Neural crest cell (in vitro differentiated cells): Measurements from ENCODE around the gene NACAD. TPM values are rescaled to one million over a fixed set of nuclear protein-coding genes. Genes with fewer than 3 reads are reported as not detected.

Experiments used
- DNase-seq: peaks from one replicate; pipeline ENCODE4 v3.0.0; 2021; ENCODE audit warnings: low read depth, mixed read lengths, low spot score
- H3K27ac Mint-ChIP-seq: one replicate; pipeline ENCODE4 v1.8.0; 2021; ENCODE audit warnings: mild to moderate bottlenecking, mixed read lengths; ENCODE audit not compliant: unreplicated experiment
- H3K27me3 Mint-ChIP-seq: 2 replicates; pipeline ENCODE4 v1.8.0; 2021; ENCODE audit warnings: low read depth, mild to moderate bottlenecking, mixed read lengths
- H3K36me3 Mint-ChIP-seq: 2 replicates; pipeline ENCODE4 v1.8.0; 2021; ENCODE audit warnings: low read depth, mild to moderate bottlenecking, mixed read lengths
- H3K4me1 Mint-ChIP-seq: 2 replicates; pipeline ENCODE4 v1.8.0; 2021; ENCODE audit warnings: mixed read lengths
- H3K4me3 Mint-ChIP-seq: one replicate; pipeline ENCODE4 v1.8.0; 2021; ENCODE audit warnings: mild to moderate bottlenecking, mixed read lengths
- H3K9me3 Mint-ChIP-seq: 2 replicates; pipeline ENCODE4 v1.8.0; 2021; ENCODE audit warnings: mixed read lengths
- total RNA-seq: library from RNA; stranded (reverse); gene quantifications from 2 replicates; pipeline ENCODE4 v1.2.1, GENCODE V29; 2021
- TF ChIP-seq, protein P1 (sequence below): fragments of 200-600 bp; sonication (generic); conservative IDR thresholded peaks from 2 replicates; pipeline ENCODE4 v1.5.0; 2021; ENCODE audit warnings: antibody characterized with exemption, mild to moderate bottlenecking

The NACAD gene
- total RNA-seq, 1 donor from 2014 or later, result 9.7 TPM

DNA sequence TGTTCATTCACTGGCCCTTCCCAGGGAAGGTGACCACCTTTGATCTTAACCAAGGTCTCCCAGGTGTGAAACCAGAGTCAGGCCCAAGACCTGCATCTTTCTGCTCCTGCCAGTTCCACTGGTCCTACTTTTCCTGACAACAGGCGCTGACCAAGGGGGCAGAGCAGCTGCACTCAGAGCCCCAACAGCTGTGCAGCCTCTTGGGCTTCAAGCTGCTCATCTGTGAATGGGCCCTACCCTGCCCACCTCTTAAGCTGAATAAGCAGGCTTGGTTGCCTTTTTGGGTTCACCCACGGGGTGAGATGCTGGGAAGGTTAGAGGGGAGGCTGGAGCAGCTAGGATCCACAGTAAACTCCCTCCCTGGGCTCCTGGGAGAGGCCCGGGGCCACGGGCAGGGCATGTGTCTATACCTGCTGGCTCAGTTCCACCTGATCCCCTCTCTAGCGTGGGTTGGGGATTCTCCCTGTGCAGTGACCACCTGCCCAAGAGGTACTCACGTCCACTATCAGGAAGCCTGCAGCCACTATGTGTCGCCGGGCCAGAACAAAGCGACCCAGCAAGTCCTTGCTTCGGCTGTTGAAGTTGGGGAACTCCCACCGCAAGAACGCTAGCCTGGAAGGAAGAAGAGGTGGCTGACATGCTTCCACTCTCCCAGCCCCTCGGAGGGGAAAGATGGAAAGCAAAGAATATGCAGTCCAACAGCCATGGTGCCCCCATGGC is 12.2 kb upstream of the NACAD start:
- no peaks in the 10 kb centered on the region for H3K9me3 Mint-ChIP-seq
- H3K4me3 Mint-ChIP-seq, result no peak overlapping the region
- H3K27ac Mint-ChIP-seq, result no peak overlapping the region
- H3K4me1 Mint-ChIP-seq, result no peaks in the 10 kb centered on the region
- TF ChIP-seq, protein P1, sequence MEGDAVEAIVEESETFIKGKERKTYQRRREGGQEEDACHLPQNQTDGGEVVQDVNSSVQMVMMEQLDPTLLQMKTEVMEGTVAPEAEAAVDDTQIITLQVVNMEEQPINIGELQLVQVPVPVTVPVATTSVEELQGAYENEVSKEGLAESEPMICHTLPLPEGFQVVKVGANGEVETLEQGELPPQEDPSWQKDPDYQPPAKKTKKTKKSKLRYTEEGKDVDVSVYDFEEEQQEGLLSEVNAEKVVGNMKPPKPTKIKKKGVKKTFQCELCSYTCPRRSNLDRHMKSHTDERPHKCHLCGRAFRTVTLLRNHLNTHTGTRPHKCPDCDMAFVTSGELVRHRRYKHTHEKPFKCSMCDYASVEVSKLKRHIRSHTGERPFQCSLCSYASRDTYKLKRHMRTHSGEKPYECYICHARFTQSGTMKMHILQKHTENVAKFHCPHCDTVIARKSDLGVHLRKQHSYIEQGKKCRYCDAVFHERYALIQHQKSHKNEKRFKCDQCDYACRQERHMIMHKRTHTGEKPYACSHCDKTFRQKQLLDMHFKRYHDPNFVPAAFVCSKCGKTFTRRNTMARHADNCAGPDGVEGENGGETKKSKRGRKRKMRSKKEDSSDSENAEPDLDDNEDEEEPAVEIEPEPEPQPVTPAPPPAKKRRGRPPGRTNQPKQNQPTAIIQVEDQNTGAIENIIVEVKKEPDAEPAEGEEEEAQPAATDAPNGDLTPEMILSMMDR, result no peak
- no peaks in the 10 kb centered on the region for H3K27me3 Mint-ChIP-seq
- H3K36me3 Mint-ChIP-seq, result peaks cover 4% of the 10 kb centered on the region
- DNase-seq, result no peak

DNA sequence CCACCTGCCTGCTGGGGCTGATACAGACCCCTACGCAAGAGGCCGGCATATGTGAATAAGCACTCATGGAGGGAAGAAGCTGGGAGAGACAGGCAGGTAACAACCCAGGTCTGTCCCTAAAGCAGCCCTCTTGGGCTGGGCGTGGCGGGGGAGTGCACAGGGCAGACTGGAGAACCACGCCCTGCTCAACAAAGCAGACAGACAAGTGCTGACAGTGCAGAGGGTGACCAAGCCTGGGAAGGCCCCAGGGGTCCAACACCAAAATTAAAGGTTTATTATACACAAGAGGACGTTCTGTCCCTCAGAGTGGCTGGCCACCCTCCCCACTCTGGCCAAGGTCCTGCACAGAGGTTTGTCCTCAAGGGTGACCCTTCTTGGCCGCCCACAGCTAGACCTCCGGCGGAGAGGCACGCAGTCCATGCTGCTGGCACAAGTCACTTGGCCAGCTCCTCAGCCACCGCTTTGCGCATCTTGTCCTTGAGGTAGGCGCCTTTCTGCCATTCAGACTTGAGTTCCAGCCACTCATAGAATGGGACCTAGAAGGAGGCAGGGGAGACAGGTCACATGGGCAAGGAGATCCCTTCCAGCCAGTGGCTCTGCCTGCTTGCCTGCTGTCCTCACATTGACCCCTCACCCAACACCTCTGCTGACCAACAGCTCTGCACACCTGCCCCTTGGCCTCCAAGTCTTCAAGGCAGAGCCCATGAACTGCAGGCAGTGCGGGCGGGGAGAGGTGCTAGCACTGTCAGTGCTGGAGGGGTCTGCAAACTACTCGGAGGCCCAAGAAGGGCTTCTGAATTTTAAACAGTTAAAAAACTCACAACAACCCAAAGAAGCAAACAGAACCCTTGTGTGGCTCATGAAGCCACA is 11.4 kb upstream of the NACAD start:
- H3K4me3 Mint-ChIP-seq, result no peak overlapping the region
- H3K4me1 Mint-ChIP-seq, result no peaks in the 10 kb centered on the region
- no peaks in the 10 kb centered on the region for H3K9me3 Mint-ChIP-seq
- H3K36me3 Mint-ChIP-seq, result peaks cover 4% of the 10 kb centered on the region
- no peak overlapping the region for H3K27ac Mint-ChIP-seq
- TF ChIP-seq, protein P1, result no peak
- H3K27me3 Mint-ChIP-seq, result no peaks in the 10 kb centered on the region
- no peak for DNase-seq

DNA sequence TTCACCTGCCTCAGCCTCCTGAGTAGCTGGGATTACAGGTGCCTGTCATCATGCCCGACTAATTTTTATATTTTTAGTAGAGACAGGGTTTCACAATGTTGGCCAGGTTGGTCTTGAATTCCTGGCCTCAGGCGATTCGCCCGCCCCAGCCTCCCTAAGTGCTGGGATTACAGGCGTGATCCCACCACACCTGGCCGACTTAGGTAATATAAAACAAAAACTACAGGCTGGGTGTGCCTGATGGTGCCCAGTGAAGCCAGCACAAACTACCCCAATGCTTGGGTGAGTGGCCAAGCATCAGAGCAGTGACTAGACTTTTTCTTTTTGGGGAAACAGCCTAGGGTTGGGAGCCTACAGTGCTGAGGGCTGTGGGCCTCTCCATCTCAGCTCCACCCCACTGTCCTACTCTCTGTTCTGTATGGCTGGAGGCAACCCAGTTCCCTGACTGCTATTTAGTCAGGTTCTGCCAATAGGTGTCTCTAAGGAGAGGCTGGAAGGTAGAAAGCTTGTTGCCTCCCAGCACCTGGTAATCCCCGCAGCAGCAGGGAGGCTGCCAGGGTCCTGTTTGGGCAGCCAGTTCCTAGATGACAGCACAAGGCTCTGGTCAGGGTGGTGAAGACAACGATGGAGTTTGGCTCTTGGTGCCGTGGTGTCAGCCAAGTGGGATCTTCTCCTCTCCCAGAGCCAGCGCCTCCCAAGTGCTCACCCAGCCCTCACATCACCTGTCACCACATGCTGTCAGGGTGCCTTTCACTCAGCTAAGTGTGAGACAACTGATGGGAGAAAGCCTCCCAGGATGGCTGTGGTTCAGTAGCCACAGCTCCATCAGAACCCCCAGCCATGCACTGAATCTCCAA is 10.4 kb upstream of the NACAD start:
- TF ChIP-seq, protein P1, result no peak
- Mint-ChIP-seq H3K4me3 (no peak overlapping the region), H3K4me1 (no peaks in the 10 kb centered on the region), H3K27ac (no peak overlapping the region), H3K36me3 (peaks cover 4% of the 10 kb centered on the region), H3K9me3 (no peaks in the 10 kb centered on the region), H3K27me3 (no peaks in the 10 kb centered on the region)
- DNase-seq, result no peak

DNA sequence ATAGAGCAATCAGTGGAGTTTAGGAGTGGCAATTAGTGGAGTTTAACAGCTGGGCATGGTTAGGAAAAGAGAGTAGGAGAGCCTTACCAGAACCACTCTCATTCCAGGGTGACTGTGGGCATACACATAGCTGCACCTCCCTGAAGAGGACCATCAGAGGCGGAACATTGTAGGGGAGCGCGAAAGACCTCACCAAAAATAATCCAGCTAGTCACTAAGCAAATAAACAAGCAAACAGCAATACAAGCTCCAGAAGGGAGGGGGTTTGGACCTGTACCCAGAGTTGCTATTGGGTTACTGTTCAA is 4.1 kb upstream of the NACAD start:
- Mint-ChIP-seq H3K27me3 (peaks cover 31% of the 10 kb centered on the region), H3K4me3 (no peak overlapping the region), H3K9me3 (no peaks in the 10 kb centered on the region), H3K4me1 (peaks cover 9% of the 10 kb centered on the region), H3K27ac (no peak overlapping the region), H3K36me3 (peaks cover 2% of the 10 kb centered on the region)
- TF ChIP-seq, protein P1, result no peak
- DNase-seq, result no peak

DNA sequence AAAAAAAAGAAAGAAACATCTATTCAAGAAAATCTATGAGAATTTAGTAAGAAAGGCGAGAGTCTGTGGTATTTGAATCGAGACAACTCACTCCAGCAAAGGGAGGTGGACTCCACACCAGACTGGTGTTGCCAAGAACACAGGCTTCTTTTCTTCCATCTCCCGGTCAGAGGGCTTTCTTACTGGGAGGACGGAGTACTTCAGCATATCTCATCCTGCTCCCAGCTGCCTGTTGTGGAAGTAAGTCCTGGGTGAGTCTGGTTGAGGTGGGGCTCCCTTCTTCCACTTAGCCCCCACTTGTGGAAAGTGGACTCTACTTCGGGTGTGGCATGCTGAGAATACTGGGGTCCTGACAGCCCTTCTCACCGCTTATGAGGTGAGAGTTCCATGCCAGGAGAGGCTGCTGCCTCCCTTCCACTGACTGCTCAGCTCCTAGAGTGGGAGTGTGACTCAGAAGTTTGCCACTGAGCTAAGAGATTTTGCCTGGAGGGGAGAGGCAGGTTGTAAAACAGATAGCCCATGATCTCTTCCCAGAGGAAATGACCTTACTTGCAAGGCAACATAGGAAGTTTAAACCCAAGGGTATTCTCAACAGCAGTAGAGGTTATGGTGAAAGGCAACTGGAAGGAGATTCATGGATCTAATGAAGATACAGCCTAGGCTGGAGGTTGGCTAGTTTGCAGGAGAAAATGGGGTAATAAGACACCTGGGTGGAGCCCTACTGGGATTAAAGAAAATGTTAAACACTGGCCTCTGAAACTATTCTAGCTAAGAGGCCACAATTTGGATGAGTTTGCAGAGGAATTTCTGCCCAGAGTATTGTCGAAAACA is 3.5 kb upstream of the NACAD start:
- Mint-ChIP-seq H3K4me1 (peaks cover 9% of the 10 kb centered on the region), H3K27me3 (peaks cover 31% of the 10 kb centered on the region), H3K4me3 (no peak overlapping the region), H3K9me3 (no peaks in the 10 kb centered on the region), H3K36me3 (peaks cover 2% of the 10 kb centered on the region), H3K27ac (no peak overlapping the region)
- TF ChIP-seq, protein P1, result no peak
- DNase-seq, result no peak
